RWPE2 (cell line): ENCODE results near the gene SLC9A7.

Source experiments
- ATAC-seq: fragments of 200-7000 bp; cut with Tn5 transposase; 3 replicates; pipeline ENCODE4 v1.9.1; 2021; ENCODE audit warnings: low read depth
- DNase-seq: peaks from one replicate; pipeline ENCODE4 v3.0.0-alpha.2; 2020; ENCODE audit warnings: low spot score
- H3K27ac ChIP-seq: fragments of 450-650 bp; 2 replicates; pipeline ENCODE4 v1.5.1; 2017; ENCODE audit warnings: mild to moderate bottlenecking; ENCODE audit not compliant: poor library complexity, severe bottlenecking
- H3K27me3 ChIP-seq: fragments of 250-450 bp; sonication (Bioruptor Pico); 2 replicates; pipeline ENCODE4 v1.5.1; 2021; ENCODE audit warnings: mild to moderate bottlenecking, moderate library complexity; ENCODE audit not compliant: insufficient read depth, poor library complexity, severe bottlenecking
- H3K36me3 ChIP-seq: fragments of 250-450 bp; sonication (Bioruptor Pico); 2 replicates; pipeline ENCODE4 v1.5.1; 2020; ENCODE audit warnings: low read depth, mild to moderate bottlenecking, moderate library complexity
- H3K4me1 ChIP-seq: fragments of 250-450 bp; sonication (Bioruptor Pico); 2 replicates; pipeline ENCODE4 v1.5.1; 2021; ENCODE audit warnings: mild to moderate bottlenecking, moderate library complexity; ENCODE audit not compliant: insufficient read depth, poor library complexity, severe bottlenecking
- H3K4me3 ChIP-seq: fragments of 250-450 bp; sonication (Bioruptor Pico); 2 replicates; pipeline ENCODE4 v1.5.1; 2021; ENCODE audit warnings: mild to moderate bottlenecking, moderate library complexity; ENCODE audit not compliant: severe bottlenecking
- H3K9me3 ChIP-seq: fragments of 250-450 bp; sonication (Bioruptor Pico); 2 replicates; pipeline ENCODE4 v1.5.1; 2021; ENCODE audit warnings: mild to moderate bottlenecking, moderate library complexity; ENCODE audit not compliant: severe bottlenecking
- CTCF ChIP-seq: fragments of 450-650 bp; IDR thresholded peaks from one replicate; pipeline ENCODE4 v1.5.1; 2017; ENCODE audit warnings: mild to moderate bottlenecking, moderate library complexity; ENCODE audit not compliant: poor library complexity, severe bottlenecking

SLC9A7 gene

GRCh38 chrX:46642145-46642544, 116.8 kb downstream of the SLC9A7 start:
- DNase-seq (no peak), ATAC-seq (peak; percentile 44; the same call in 1 of the 3 replicates)
- no peak overlapping the region for H3K4me3 ChIP-seq
- TF ChIP-seq CTCF: peak; percentile 45
- H3K4me1 ChIP-seq: peaks cover 9% of the 10 kb centered on the region
- no peak overlapping the region for H3K27ac ChIP-seq
- no peaks in the 10 kb centered on the region for H3K27me3 ChIP-seq
- 0 out of 2 replicates have a peak, but pooled peaks cover 3% of the 10 kb centered on the region for H3K36me3 ChIP-seq
- no peaks in the 10 kb centered on the region for H3K9me3 ChIP-seq

DNA sequence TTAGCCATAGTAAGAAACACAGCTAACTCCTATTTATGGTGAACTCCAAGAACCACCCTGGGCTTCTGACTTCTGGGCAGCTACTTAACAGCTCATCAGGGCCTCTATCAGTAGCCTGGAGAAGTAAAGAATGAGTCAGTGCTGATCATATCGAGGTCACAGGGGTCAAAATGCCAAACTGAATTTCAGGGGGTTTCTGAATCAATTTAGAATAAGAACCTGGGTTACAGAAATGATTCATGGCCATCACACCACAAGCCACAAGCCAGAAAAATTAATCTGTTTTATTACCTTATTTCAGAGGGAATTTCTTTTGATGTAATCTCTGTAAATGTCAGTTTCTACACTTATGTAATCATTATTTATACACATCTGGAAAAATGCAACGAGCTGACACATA, 121.0 kb downstream of the SLC9A7 start:
- H3K27me3 ChIP-seq: no peaks in the 10 kb centered on the region
- peaks cover 9% of the 10 kb centered on the region for H3K4me1 ChIP-seq
- no peaks in the 10 kb centered on the region for H3K9me3 ChIP-seq
- no peak overlapping the region for H3K27ac ChIP-seq
- DNase-seq (no peak), ATAC-seq (peak; percentile 41; the same call in 1 of the 3 replicates)
- TF ChIP-seq CTCF: no peak
- no peak overlapping the region for H3K4me3 ChIP-seq
- H3K36me3 ChIP-seq: 0 out of 2 replicates have a peak, but pooled peaks cover 3% of the 10 kb centered on the region

- Histone ChIP-seq H3K4me3 (no peak overlapping the region), H3K27me3 (no peaks in the 10 kb centered on the region), H3K36me3 (no peaks in the 10 kb centered on the region), H3K9me3 (no peaks in the 10 kb centered on the region), H3K4me1 (peaks cover 9% of the 10 kb centered on the region), H3K27ac (no peak overlapping the region)
- no peak for DNase-seq
- no peak for TF ChIP-seq CTCF
- ATAC-seq: no peak
These were observed 122.7 kb downstream of the SLC9A7 start for GRCh38 chrX:46636223-46636622.

- H3K27ac ChIP-seq: no peak overlapping the region
- no peaks in the 10 kb centered on the region for H3K36me3 ChIP-seq
- H3K27me3 ChIP-seq: no peaks in the 10 kb centered on the region
- no peak for DNase-seq
- no peaks in the 10 kb centered on the region for H3K9me3 ChIP-seq
- peaks cover 9% of the 10 kb centered on the region for H3K4me1 ChIP-seq
- H3K4me3 ChIP-seq: no peak overlapping the region
- no peak for ATAC-seq
- TF ChIP-seq CTCF: no peak
These were observed 123.7 kb downstream of the SLC9A7 start for GRCh38 chrX:46635186-46635585.

DNA sequence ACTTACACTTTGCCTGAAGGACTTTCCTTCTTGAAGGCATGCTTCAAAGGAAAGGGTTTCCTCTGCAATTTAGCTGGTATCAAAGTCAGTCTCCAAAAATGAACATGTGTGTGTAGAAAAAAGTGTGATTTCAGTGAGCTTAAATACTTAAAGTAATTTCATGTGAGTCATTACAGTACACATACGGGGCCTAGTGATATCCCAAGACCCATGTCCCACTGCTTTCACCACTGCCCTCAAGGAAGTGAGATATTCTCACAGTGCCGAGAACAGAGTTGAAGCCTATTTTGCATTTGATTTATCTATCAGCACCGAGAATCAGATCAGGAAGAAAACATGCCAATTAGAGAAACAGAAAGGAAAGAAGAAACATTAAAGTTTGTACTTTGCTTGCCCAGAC, 124.3 kb downstream of the SLC9A7 start:
- Histone ChIP-seq H3K4me3 (no peak overlapping the region), H3K27me3 (no peaks in the 10 kb centered on the region), H3K36me3 (no peaks in the 10 kb centered on the region), H3K27ac (no peak overlapping the region), H3K9me3 (no peaks in the 10 kb centered on the region), H3K4me1 (peaks cover 9% of the 10 kb centered on the region)
- DNase-seq (no peak), ATAC-seq (no peak)
- TF ChIP-seq CTCF: no peak
